Fibroblast of skin of left quadriceps (primary cell): ENCODE data around the gene OLFML2B.
"Not testable (repeated sequence)": the region's sequence is repeated elsewhere in the genome, so short reads cannot be mapped to it uniquely, and the experiment has no call there.

ENCODE experiments used
- DNase-seq, 2 experiments: peaks; one replicate each; pipeline ENCODE4 v3.0.0-alpha.2; 2013; ENCODE audit warnings: low read depth in 2 of 2

Gene OLFML2B

DNA sequence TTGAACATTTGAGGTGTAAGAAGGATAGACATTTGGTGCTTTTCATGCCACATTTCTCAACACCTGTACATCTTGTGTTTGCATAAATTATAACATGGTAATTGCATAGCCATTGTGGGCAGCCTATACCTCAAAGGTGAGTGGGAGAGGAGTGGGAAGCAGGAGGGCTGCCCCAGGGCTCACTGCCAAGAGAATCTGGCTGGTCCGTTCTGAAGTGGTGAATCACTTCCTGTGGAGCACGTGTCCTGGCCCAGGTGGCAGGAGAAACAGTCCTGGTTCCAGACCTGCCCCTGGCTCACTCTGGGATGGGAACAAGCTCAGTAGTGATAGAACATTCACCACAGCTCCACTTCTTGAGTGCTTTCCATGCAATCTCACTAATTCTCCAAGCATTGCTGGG lies 11.6 kb upstream of the OLFML2B start:
- no peak for DNase-seq

- no peak for DNase-seq
These were observed 9.8 kb upstream of the OLFML2B start for GRCh38 chr1:162033428-162033827.

GRCh38 chr1:162030759-162031280 lies 7.2 kb upstream of the OLFML2B start:
- DNase-seq, result no peak

- no peak for DNase-seq
These were observed 5.5 kb upstream of the OLFML2B start for GRCh38 chr1:162029157-162029556.

DNA sequence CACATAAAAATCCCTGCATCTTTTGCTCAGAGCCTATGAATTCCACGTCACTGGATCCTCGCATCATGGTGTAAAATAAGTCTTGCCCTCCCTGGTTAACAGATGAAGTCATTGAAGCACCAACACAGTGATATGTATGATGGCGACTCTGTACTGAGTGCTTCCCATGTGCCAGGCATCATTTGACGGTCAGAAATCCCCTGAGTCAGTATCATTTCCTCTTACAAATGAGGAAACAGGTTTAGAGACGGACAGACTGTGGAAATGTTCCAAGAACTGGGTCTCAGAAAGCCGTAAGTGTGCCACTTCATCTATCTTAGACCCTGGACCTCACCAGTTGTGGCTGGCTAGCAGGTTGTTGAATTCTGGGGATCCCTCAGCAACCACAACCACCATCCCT lies 5.1 kb upstream of the OLFML2B start:
- no peak for DNase-seq

GRCh38 chr1:162026881-162027280 lies 3.2 kb upstream of the OLFML2B start:
- DNase-seq, result no peak

- no peak for DNase-seq
These were observed 1.9 kb upstream of the OLFML2B start for GRCh38 chr1:162025541-162025940.

DNA sequence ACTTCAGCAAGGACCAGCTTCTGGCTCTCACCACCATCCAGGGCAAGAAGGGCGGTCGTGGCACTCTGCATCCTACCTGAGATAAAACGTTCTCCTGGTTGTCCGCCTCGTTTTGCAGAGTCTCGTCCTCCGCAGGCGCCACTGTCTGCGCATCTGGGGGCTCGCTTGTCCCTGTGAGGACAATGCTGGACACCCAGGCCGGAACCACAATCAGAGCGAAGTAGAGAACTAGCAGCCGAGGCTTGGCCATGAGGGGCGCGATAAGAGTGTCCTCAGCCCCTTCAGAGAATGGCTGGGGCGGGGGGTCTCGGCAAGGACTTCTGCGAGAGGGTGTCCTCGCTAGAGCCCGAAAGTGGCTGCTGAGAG lies 505 bp downstream of the OLFML2B start:
- DNase-seq, result no peak

DNA sequence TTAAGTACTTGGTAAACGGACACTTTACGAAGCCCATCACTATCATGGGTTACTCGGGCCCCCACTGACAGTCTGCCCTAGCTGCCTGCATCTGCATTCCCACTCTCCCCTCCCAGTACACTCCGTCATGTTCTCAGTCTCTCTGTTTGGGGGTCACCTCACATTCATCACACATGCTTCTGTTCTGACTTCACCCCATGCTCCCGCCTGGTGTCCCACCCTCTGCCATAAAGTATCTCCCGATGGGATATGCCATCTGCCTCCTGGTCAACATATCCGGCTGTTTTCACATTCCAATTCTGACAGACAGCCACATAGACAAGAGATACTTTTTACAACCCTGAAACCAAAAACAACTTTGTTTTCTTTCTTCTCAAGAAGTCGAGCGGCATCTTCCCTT lies 1.0 kb downstream of the OLFML2B start:
- no peak for DNase-seq

DNA sequence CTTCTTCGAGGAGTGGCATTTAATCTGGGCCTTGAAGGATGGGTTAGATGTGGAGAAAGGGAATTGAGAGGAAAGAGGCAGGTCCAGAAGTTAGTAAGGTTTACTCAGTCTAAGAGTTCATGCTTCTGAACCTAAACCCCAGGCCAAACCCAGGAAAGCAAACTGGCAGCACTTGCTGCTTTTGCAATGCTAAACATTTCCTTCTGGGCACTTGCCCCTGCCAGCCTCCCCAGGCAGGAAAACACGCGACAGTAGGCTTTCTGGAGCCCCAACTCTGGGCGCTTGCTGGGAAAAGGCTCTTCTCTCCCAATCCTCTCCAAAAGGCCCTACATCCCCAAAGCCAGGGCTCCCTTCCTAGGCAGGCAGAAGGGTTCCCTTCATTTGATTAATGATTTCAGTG lies 2.5 kb downstream of the OLFML2B start:
- no peak for DNase-seq

GRCh38 chr1:162020150-162020549 lies 3.5 kb downstream of the OLFML2B start:
- no peak for DNase-seq

- no peak for DNase-seq
These were observed 4.2 kb downstream of the OLFML2B start for GRCh38 chr1:162019446-162019845.

DNA sequence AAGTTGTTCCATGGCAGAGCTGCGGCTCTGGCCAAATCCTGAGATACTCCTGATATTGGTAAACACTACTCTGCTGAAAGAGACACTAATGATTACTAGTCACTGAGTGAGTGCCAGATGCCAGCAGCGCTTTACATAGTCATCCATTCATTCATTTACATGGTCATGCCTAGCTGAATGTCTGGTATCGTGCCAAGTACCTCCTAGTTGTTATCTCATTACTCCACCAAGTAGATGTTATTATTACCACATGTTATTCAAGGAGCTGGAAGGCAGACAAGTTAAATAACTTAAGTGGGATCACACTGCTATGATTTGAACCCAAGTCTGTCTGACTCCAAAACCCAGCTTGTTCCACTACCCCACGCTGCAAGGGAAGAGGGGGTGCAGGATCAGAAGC lies 4.7 kb downstream of the OLFML2B start:
- peak; percentile 64 to 71 for DNase-seq

GRCh38 chr1:162018418-162018817 lies 5.3 kb downstream of the OLFML2B start:
- DNase-seq, result no peak

GRCh38 chr1:162017791-162018190 lies 5.9 kb downstream of the OLFML2B start:
- DNase-seq, result not testable (repeated sequence)

GRCh38 chr1:162016631-162017030 lies 7.0 kb downstream of the OLFML2B start:
- no peak for DNase-seq

- no peak for DNase-seq
These were observed 8.5 kb downstream of the OLFML2B start for GRCh38 chr1:162015196-162015595.

- no peak for DNase-seq
These were observed 9.5 kb downstream of the OLFML2B start for GRCh38 chr1:162014202-162014601.

DNA sequence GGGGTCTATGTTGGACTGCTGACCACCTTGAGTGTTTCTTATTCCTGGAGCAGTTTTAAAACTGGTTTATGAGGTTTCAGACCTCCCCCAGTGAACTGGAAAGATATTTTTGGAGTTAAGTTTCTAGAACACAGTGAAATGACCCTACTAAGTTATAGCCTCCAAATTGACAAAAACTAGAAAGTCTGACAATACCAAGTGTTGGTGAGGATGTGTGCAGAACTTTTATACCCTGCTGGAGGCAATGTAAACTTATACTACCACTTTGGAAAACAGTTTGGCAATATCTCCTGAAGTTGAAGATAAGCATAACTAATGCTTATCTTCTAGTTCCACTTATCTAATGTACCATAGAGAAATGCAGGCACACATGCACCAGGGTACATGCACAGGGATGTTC lies 10.4 kb downstream of the OLFML2B start:
- no peak for DNase-seq

- DNase-seq, result no peak
These were observed 12.2 kb downstream of the OLFML2B start for GRCh38 chr1:162011337-162012012.

GRCh38 chr1:162010175-162010506 lies 13.5 kb downstream of the OLFML2B start:
- DNase-seq, result no peak

GRCh38 chr1:162009501-162010174 lies 14.0 kb downstream of the OLFML2B start:
- DNase-seq, result no peak

GRCh38 chr1:162008799-162009198 lies 14.9 kb downstream of the OLFML2B start:
- no peak for DNase-seq

DNA sequence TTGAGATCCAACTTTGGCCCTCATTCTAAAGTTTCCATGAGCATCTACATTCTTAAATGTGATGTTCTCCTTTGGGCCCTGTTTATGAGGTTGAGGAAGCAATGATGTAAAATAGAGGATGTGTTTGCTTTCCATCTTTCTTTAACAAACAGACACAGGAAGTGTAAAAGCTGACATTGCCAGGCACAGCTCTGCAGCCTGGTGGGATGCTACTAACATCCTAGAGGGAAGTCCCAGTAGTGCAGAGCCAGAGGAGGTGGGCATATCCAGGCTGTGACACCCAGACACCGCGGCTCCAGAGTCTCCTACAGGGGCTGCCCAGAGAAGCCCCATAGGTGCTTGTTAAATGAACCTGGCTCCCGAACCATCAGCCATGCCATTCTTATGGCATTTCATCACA lies 16.2 kb downstream of the OLFML2B start:
- no peak for DNase-seq
